Choroid plexus epithelial cell (primary cell): ENCODE data around the gene JMJD1C.

Experiments
- DNase-seq: peaks from one replicate; pipeline ENCODE4 v3.0.0-alpha.2; 2010; ENCODE audit warnings: low read depth
- H3K4me3 ChIP-seq: 2 replicates; pipeline ENCODE4 v1.5.1; 2011; ENCODE audit warnings: low read depth, mild to moderate bottlenecking, control low read depth, low read length, moderate library complexity
- CTCF ChIP-seq: conservative IDR thresholded peaks from 2 replicates; pipeline ENCODE4 v1.5.1; 2011; ENCODE audit warnings: low read depth, mild to moderate bottlenecking, control low read depth, inconsistent platforms, low read length, moderate library complexity

Gene JMJD1C

GRCh38 chr10:63171255-63171855, 294.4 kb downstream of the JMJD1C start:
- H3K4me3 ChIP-seq = no peak overlapping the region
- no peak for DNase-seq
- no peak for TF ChIP-seq CTCF

GRCh38 chr10:63169624-63170023, 296.2 kb downstream of the JMJD1C start:
- no peak overlapping the region for H3K4me3 ChIP-seq
- TF ChIP-seq CTCF = no peak
- DNase-seq = no peak

GRCh38 chr10:63168821-63169462, 296.8 kb downstream of the JMJD1C start:
- TF ChIP-seq CTCF = no peak
- no peak overlapping the region for H3K4me3 ChIP-seq
- DNase-seq = no peak

- peak; percentile 80 for TF ChIP-seq CTCF
- DNase-seq = peak; percentile 93
- no peak overlapping the region for H3K4me3 ChIP-seq
Measured at GRCh38 chr10:63166742-63167258, 299.0 kb downstream of the JMJD1C start.

- no peak for TF ChIP-seq CTCF
- no peak overlapping the region for H3K4me3 ChIP-seq
- DNase-seq = no peak
Measured at GRCh38 chr10:63165249-63165648, 300.5 kb downstream of the JMJD1C start.

- no peak for TF ChIP-seq CTCF
- H3K4me3 ChIP-seq = no peak overlapping the region
- peak; percentile 31 for DNase-seq
Measured at GRCh38 chr10:63164166-63164623, 301.6 kb downstream of the JMJD1C start.

GRCh38 chr10:63161592-63161991, 304.2 kb downstream of the JMJD1C start:
- no peak for DNase-seq
- TF ChIP-seq CTCF = no peak

More at GRCh38 chr10:63161592-63161991, 304.2 kb downstream of the JMJD1C start:
- H3K4me3 ChIP-seq = no peak overlapping the region
